NK-92 (cell line): Measurements from ENCODE around the gene GLRX.
"Not testable (repeated sequence)": the region's sequence is repeated elsewhere in the genome, so short reads cannot be mapped to it uniquely, and the experiment has no call there.

Source experiments
- DNase-seq: peaks from one replicate; lab custom pipeline; 2025; ENCODE audit not compliant: unreplicated experiment; lab: John Stamatoyannopoulos, UW

The GLRX gene

GRCh38 chr5:95853490-95853889 lies 31.0 kb upstream of the GLRX start:
- DNase-seq: no peak

GRCh38 chr5:95852567-95852966 lies 30.0 kb upstream of the GLRX start:
- DNase-seq: no peak

- not testable (repeated sequence) for DNase-seq
These were observed 28.6 kb upstream of the GLRX start for GRCh38 chr5:95851141-95851540.

GRCh38 chr5:95850391-95850894 lies 27.9 kb upstream of the GLRX start:
- DNase-seq: no peak

GRCh38 chr5:95848701-95849100 lies 26.2 kb upstream of the GLRX start:
- no peak for DNase-seq

DNA sequence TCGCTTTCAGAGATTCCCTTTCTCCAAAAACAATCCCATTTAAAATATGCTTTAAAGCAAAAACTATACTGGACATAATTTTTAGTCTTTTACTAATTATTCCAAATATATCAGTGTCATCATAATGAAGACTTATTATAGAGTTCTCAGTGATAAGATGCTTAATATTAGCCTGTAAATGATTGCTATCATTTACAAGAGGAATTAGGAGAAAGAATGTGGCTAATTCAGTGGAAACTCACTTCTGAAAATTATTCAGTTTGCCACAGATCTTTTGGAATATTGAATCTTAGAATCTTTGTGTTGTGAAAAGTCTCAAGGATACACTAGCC lies 24.7 kb upstream of the GLRX start:
- no peak for DNase-seq

- DNase-seq: no peak
These were observed 24.2 kb upstream of the GLRX start for GRCh38 chr5:95846554-95847260.

DNA sequence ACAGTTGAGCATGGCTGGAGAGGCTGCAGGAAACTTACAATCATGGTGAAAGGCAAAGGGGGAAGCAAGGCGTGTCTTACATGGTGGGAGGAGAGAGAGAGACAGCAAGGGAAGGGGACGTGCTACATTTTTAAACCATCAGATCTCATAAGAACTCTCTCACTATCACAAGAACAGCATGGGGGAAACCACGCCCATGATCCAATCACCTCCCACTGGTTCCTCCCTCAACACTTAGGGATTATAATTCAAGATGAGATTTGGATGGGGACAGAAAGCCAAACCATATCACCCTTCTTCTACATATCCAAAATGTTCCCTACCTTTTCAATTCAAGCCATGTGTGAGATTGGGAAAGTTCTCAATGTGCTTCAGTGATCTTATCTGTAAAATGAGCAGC lies 22.9 kb upstream of the GLRX start:
- DNase-seq: no peak

GRCh38 chr5:95843733-95844223 lies 21.3 kb upstream of the GLRX start:
- DNase-seq: no peak

DNA sequence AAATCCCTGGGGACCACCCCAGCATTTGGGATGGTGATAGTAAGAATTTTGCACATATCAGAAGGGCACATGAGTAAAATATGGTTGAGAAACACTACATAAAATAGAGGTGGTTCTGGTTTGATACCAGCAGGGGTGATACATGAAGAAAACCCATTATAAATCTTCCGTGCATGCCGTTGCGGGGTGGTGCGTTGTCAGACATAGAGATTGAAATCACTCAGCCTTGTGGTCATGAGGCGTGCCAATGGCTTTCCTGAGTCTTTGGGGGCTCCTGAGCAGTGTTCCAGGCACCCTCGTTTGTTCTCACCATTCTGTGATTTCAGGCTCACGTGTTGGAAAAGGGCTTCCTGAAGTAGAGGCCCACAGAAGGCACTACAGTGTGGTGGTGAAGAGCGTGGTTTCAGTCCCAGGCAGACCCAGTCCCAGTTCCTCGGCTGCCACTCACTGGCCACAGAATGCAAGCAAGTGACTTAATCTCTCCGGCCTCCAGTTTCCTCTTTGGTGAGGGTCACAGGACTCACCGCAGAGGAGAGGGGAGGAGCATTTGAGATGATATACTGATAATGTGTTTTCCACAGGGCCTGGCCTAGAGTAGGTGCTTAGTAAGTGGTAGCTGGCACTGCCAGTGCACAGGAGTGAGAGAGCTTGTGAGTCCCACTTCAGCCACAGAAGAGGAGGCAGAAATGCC lies 20.5 kb upstream of the GLRX start:
- DNase-seq: no peak

DNA sequence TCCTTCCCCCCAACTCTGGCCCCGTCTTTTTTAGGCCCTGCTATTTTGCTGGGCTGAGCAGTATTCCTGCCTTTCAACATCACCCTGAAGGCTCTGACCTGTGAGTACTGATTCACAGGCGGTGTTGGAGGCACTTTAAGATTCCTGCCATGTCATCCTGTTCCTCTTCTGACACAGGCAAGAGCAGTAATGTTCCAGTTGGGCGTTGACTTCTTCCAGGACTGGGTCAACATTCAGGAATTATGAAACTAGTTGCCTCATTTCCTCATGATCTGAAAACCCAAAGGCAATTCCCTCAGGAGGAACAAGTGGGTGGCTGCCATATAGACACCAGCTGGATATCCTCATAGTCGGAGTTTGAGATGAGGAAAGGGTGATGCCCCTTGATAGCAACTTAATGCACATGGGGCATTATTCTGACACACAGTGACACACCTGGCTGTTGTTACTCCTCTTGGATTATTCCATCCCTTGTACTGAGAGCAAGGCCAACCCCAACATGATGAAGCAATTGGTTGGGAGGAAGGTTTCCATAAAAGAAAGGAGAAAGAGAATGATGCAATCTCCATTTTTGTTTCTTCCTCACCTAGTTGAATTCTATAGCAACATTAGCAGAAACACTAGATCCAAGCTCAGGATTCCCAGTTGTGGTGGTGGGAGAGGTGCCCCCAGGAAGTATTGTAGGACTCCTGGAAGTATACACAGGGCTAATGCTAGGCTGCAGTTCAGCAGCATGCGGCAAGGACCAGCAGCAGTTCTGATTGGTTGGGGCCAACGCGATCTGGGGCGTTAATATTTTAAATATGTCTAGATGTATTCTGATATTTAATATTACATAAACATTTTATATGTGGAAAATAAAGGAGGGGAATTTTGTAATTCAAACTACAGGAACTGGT lies 19.6 kb upstream of the GLRX start:
- no peak for DNase-seq

GRCh38 chr5:95840956-95841705 lies 18.6 kb upstream of the GLRX start:
- no peak for DNase-seq

GRCh38 chr5:95839658-95840057 lies 17.1 kb upstream of the GLRX start:
- DNase-seq: no peak

- no peak for DNase-seq
These were observed 16.0 kb upstream of the GLRX start for GRCh38 chr5:95838556-95838955.

DNA sequence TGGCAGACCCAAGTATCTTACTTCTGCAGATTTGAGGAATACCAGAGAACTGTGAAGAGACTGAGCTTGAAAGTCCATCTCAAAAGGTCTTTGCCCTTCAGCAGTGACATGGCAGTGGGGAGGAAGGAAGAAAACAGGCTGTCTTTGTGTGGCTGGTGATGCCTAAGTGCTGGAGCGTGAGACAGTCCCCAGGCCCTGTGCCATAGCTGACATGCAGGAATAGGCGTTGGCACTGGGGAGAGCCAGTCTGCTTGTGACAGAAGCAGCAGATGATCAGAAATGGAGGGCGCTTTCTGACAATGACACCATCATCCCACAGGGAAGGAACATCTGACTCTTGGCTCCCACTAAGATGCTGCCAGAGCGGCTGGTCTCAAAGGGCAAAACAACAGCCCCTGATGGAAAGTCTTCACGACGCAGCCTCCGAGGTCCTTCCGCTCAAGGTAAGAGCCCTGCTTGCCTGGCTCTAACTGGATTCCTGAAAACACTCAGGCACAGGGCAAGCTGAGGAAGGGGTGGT lies 15.5 kb upstream of the GLRX start:
- no peak for DNase-seq

DNA sequence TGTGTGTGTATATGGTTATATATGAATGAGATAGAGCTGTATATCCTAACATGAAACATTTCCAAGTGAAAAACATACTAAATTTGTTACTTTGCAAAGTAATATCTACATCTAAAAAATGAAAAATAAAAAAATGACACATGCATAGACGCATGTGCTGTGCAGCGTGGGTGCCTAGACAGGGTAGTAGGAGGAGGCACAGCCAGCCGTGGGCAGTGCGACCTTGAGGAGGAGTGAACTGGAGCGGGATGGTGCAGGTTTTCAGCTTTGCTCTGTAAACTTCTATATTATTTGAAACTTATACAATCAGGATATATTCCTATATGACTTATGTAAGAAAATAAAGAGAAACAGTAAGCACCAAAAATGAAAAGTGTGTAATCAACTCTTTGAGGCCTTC lies 15.0 kb upstream of the GLRX start:
- DNase-seq: no peak

GRCh38 chr5:95836971-95837370 lies 14.4 kb upstream of the GLRX start:
- DNase-seq: not testable (repeated sequence)

- DNase-seq: no peak
These were observed 14.0 kb upstream of the GLRX start for GRCh38 chr5:95836544-95836943.

- DNase-seq: no peak
These were observed 13.3 kb upstream of the GLRX start for GRCh38 chr5:95835682-95836385.

DNA sequence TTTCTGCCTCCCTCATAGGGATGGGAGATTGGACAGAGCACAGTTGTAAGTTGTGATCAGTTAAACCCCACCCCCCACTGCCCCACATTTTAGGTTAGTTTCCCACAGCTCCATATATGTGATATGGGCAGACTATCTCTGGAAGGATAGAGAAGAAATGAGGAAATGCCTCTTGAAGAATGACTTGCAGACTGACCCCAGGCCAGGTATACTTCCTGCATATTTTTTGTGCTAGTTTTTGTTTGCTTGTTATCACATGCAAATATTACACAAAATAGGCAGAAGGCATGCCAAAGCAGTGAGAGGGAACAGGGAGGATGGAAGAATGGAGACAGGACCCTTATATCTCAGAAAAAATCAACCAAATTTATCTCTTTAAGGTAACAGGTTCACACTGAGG lies 10.1 kb upstream of the GLRX start:
- no peak for DNase-seq
